Testis (tissue), 2 donors: Measurements from ENCODE around the gene CCDC70.

ENCODE experiments used
- POLR2A ChIP-seq: fragments of 450-650 bp; IDR thresholded peaks from one replicate; pipeline ENCODE4 v1.6.1; 2017; ENCODE audit warnings: antibody characterized with exemption, mild to moderate bottlenecking, moderate library complexity
- TF ChIP-seq, protein P1 (sequence below), 3 experiments: fragments of 450-650 bp in 2 of 3; fragments of 200-600 bp in 1 of 3; sonication (generic) in 1 of 3; IDR thresholded peaks; one replicate each; pipeline ENCODE4 v1.5.1; 2016 to 2019; ENCODE audit warnings: antibody characterized with exemption in 3 of 3, mild to moderate bottlenecking in 2 of 3, moderate library complexity in 1 of 3

DNA sequence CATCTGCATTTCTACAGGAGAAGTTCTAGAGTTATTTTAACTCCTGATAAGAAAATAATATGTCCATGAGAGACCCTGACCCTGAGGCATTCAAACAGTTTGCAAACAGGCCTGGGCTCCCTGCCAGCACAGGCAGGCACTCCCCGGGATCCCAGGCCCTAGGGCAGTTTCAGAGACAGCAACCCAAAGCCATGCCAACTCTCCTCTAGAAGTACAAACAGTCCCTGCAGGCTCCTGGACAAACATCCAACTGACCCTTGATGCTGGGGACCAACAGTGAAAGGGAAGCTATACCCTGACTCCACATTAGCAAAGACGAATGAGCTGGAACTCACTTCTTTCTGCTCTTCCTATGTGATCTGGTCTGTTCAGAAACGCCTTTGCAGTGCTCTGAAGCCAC, 44.8 kb downstream of the CCDC70 start:
- TF ChIP-seq, protein P1, sequence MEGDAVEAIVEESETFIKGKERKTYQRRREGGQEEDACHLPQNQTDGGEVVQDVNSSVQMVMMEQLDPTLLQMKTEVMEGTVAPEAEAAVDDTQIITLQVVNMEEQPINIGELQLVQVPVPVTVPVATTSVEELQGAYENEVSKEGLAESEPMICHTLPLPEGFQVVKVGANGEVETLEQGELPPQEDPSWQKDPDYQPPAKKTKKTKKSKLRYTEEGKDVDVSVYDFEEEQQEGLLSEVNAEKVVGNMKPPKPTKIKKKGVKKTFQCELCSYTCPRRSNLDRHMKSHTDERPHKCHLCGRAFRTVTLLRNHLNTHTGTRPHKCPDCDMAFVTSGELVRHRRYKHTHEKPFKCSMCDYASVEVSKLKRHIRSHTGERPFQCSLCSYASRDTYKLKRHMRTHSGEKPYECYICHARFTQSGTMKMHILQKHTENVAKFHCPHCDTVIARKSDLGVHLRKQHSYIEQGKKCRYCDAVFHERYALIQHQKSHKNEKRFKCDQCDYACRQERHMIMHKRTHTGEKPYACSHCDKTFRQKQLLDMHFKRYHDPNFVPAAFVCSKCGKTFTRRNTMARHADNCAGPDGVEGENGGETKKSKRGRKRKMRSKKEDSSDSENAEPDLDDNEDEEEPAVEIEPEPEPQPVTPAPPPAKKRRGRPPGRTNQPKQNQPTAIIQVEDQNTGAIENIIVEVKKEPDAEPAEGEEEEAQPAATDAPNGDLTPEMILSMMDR (IDR thresholded peaks at IDR 0.05) = no peak
- no peak for TF ChIP-seq POLR2A
